Measurements from ENCODE around the gene KRT6C. TPM values are rescaled to one million over a fixed set of nuclear protein-coding genes. Genes with fewer than 3 reads are reported as not detected.

Gene KRT6C
- total and polyA plus RNA-seq, 2 experiments from 2014 or later = not detected

DNA sequence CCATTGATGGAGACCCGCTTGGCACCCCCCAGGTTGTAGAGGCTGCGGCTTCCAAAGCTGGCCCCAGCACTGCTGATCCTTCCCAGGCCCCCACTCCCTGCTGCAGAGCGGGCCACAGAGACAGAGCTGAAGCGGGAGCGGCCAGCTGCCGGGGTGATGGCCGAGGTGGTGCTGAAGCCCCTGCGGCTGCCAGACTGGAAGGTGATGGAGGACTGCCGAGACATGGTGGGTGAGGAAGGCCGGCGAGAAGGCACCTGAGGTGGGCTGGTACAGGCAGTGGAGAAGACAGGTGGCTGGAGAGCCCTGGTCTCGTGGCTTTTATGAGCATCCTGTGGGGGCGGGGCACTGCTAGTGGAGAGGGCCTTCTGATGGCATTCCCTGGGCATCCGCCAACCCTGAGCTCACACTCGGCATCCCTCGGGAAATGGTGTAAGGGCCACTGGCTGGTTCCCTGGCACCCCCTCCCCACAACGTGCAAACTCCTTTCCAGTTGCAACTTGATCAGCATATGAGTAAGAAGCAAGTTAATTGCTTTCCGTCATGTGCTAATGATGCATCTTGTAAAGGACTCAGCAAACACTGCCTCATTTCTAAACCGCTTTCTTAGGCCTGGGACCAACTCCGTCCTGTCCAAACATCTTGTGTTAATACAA lies 39.4 kb downstream of the KRT6C start, which contains the start of gene KRT75:
Gene KRT75 (minus strand): TSS at position 291 of the 653 bp plus-strand sequence. CDS start 67 bp downstream, at position 224.
- TF ChIP-seq, protein P1, sequence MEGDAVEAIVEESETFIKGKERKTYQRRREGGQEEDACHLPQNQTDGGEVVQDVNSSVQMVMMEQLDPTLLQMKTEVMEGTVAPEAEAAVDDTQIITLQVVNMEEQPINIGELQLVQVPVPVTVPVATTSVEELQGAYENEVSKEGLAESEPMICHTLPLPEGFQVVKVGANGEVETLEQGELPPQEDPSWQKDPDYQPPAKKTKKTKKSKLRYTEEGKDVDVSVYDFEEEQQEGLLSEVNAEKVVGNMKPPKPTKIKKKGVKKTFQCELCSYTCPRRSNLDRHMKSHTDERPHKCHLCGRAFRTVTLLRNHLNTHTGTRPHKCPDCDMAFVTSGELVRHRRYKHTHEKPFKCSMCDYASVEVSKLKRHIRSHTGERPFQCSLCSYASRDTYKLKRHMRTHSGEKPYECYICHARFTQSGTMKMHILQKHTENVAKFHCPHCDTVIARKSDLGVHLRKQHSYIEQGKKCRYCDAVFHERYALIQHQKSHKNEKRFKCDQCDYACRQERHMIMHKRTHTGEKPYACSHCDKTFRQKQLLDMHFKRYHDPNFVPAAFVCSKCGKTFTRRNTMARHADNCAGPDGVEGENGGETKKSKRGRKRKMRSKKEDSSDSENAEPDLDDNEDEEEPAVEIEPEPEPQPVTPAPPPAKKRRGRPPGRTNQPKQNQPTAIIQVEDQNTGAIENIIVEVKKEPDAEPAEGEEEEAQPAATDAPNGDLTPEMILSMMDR (IDR thresholded peaks at IDR 0.05; ENCODE audit: low read depth, low read length) = no peak
- Histone ChIP-seq H3K4me3 (no peak within 1 kb of the TSS), H3K27ac (no peak within 1 kb of the TSS), H3K9me3 (ENCODE audit: low read depth) (no peaks in the 10 kb centered on the region), H3K27me3 (peaks cover 36% of the 10 kb centered on the region), H3K4me1 (ENCODE audit: low read depth) (peaks cover 9% of the 10 kb centered on the region), H3K36me3 (no peaks in the 10 kb centered on the region)
- DNase-seq (ENCODE audit: low read depth in 1 of 2, low spot score in 1 of 2) = no peak

DNA sequence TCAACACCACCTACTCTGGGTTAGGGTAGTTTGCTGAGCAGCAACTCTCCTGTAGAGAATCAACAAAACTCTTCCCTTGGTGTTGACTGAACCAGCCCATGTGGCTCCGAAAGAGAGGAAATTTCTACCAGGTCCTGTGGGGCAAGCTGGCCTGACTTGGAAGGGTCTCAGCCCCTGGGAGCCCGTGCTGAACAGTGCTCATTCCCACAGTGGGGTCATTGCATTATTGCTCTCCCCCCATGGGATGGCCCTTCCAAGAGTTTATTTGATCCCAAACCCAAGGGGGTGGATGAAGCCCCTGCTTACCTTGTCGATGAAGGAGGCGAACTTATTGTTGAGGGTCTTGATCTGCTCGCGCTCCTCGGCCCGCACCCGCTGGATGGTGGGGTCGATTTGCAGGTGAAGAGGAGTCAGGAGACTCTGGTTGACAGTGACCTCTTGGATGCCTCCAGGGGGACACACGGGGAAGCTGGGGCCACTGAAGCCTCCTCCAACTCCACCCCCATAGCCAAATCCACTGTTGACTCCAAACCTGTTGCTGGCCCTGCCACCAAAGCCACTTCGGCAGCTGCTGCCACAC lies 40.0 kb downstream of the KRT6C start:
- Histone ChIP-seq H3K4me3 (no peak overlapping the region), H3K9me3 (ENCODE audit: low read depth) (no peaks in the 10 kb centered on the region), H3K36me3 (no peaks in the 10 kb centered on the region), H3K27me3 (peaks cover 43% of the 10 kb centered on the region), H3K27ac (no peak overlapping the region), H3K4me1 (ENCODE audit: low read depth) (peaks cover 9% of the 10 kb centered on the region)
- TF ChIP-seq, protein P1 (IDR thresholded peaks at IDR 0.05; ENCODE audit: low read depth, low read length) = no peak
- no peak for DNase-seq (ENCODE audit: low read depth in 1 of 2, low spot score in 1 of 2)

DNA sequence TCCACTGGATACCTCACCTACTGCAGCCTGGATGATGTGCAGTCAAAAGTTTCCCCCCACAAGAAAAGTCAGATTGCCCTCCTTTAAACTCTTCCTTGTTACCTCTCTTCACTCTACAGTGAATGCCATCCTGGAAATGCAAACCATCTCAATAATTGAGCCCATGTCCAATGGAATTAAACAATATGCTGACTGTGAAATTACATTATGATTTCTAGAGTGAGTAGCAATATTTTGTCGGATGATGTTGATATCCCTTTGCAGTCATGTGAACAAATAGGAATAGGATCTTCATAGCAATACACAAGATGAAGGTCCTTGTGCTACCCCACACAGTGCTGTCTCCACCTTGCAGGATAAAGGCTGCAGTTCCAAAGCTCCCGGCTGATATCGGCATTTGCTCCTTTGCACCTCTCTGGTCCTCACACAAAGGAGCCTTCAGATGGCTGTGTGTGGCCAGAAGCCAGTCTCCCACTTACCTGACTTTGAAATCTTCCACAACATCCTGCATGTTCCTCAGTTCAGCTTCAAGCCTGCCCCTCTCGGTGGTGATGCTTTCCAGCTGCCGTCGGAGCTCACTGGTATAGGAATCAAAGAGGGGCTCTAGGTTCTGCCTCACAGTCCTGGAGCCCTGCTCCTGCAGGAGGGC lies 40.9 kb downstream of the KRT6C start:
- Histone ChIP-seq H3K27me3 (peaks cover 44% of the 10 kb centered on the region), H3K4me3 (no peak overlapping the region), H3K36me3 (no peaks in the 10 kb centered on the region), H3K27ac (no peak overlapping the region), H3K9me3 (ENCODE audit: low read depth) (no peaks in the 10 kb centered on the region), H3K4me1 (ENCODE audit: low read depth) (peaks cover 9% of the 10 kb centered on the region)
- DNase-seq (ENCODE audit: low read depth in 1 of 2, low spot score in 1 of 2) = no peak
- TF ChIP-seq, protein P1 (IDR thresholded peaks at IDR 0.05; ENCODE audit: low read depth, low read length) = no peak

DNA sequence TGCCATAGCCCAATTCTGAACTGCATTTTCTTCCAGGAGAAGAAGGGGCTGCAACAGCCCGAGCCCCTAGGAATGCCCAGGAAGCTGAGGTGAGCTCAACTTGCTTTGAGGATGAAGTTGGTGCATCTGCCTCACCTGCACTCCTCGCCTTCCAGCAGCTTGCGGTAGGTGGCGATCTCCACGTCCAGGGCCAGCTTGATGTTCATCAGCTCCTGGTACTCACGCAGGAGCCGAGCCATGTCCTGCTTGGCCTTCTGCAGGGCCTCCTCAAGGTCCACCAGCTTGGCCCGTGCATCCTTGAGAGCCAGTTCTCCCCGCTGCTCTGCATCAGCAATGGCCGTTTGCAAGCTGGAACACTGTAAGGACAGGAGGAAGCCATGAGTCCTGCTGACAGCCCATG lies 45.5 kb downstream of the KRT6C start:
- Histone ChIP-seq H3K36me3 (no peaks in the 10 kb centered on the region), H3K27ac (no peak overlapping the region), H3K4me1 (ENCODE audit: low read depth) (no peaks in the 10 kb centered on the region), H3K4me3 (no peak overlapping the region), H3K9me3 (ENCODE audit: low read depth) (no peaks in the 10 kb centered on the region), H3K27me3 (peaks cover 44% of the 10 kb centered on the region)
- no peak for DNase-seq (ENCODE audit: low read depth in 1 of 2, low spot score in 1 of 2)
- TF ChIP-seq, protein P1 (IDR thresholded peaks at IDR 0.05; ENCODE audit: low read depth, low read length) = no peak

DNA sequence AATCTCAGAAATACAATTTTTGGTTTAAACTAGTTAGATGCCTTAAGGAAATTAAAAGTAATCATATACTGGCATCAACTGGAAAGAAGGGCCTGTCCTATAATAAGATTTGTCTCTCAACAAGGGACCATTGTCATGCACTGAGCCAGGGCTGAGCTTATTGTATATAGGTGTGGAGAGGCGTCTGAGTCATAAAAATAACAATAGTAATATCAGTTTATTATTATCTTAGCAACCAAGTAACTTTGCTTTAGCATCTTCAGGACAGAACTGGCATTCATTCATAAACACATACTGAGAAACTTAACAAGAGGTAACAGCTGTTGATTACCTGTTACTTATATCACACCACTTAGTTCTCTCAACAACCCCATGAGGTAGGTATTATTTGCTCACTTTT lies 46.5 kb downstream of the KRT6C start:
- Histone ChIP-seq H3K4me1 (ENCODE audit: low read depth) (no peaks in the 10 kb centered on the region), H3K36me3 (no peaks in the 10 kb centered on the region), H3K9me3 (ENCODE audit: low read depth) (no peaks in the 10 kb centered on the region), H3K4me3 (no peak overlapping the region), H3K27me3 (peaks cover 35% of the 10 kb centered on the region), H3K27ac (no peak overlapping the region)
- TF ChIP-seq, protein P1 (IDR thresholded peaks at IDR 0.05; ENCODE audit: low read depth, low read length) = no peak
- DNase-seq (ENCODE audit: low read depth in 1 of 2, low spot score in 1 of 2) = no peak
